Stimulated activated CD8-positive, alpha-beta memory T cell treated with anti-CD3 and anti-CD28 coated beads, Interleukin-12 subunit alpha, Interleukin-12 subunit beta, amount 100 ng/mL, for 1 hour (primary cell): ENCODE measurements around the gene SHH.
A peak's percentile ranks its signal among the peaks of the same experiment; 100 is the strongest.
"Not testable (repeated sequence)": the region's sequence is repeated elsewhere in the genome, so short reads cannot be mapped to it uniquely, and the experiment has no call there.

ENCODE experiments used
- DNase-seq: peaks from one replicate; pipeline ENCODE4 v3.0.0-alpha.2; 2020; ENCODE audit warnings: low read depth

The SHH gene

GRCh38 chr7:155819186-155819585 is 6.9 kb upstream of the SHH start:
- DNase-seq, result no peak

- no peak for DNase-seq
Observed at GRCh38 chr7:155818820-155819168, 6.5 kb upstream of the SHH start.

DNA sequence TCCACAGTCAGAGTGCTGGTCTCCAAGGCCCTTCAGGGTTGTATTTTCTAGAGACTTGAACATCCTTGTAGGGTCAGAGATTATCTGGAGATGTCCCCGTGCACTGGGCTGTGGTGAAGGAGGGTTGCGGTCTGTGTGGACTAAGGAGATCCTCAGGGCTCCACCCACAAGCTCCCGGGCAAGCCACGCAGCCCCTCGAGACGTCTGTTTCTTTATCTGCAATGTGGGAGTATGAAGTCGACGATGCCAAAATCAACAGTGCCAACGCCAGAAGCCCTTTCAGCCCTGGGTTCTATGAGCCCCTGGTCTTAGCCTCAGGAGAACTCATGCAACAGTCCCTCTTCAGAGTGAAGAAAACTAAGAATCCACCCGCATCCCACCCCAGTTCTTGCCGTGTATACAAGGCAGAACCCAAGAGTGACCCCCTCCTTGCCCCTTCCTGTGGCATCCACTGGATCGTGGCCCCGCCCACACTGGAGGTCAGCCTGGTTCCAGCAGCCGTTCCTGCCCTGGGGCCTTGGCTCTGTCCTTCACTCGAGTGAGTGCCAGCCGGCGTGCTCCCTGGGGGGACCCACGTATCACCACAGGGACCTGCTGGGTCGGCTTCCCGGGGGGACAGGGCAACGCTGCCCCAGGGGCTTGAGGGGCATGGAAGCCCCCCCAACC is 6.0 kb upstream of the SHH start:
- DNase-seq, result no peak

DNA sequence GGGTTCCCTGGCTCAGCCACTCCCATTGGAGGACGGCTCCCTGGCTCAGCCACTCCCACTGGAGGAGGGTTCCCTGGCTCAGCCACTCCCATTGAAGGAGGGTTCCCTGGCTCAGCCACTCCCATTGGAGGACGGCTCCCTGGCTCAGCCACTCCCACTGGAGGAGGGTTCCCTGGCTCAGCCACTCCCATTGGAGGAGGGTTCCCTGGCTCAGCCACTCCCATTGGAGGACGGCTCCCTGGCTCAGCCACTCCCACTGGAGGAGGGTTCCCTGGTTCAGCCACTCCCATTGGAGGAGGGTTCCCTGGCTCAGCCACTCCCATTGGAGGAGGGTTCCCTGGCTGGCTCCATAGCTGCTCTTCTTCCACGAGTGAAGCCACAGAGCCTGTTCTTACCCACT is 5.3 kb upstream of the SHH start:
- not testable (repeated sequence) for DNase-seq

GRCh38 chr7:155816996-155817395 is 4.7 kb upstream of the SHH start:
- DNase-seq, result no peak

- no peak for DNase-seq
Observed at GRCh38 chr7:155816192-155816508, 3.9 kb upstream of the SHH start.

GRCh38 chr7:155815332-155816191 is 3.3 kb upstream of the SHH start:
- peak; percentile 28 for DNase-seq

DNA sequence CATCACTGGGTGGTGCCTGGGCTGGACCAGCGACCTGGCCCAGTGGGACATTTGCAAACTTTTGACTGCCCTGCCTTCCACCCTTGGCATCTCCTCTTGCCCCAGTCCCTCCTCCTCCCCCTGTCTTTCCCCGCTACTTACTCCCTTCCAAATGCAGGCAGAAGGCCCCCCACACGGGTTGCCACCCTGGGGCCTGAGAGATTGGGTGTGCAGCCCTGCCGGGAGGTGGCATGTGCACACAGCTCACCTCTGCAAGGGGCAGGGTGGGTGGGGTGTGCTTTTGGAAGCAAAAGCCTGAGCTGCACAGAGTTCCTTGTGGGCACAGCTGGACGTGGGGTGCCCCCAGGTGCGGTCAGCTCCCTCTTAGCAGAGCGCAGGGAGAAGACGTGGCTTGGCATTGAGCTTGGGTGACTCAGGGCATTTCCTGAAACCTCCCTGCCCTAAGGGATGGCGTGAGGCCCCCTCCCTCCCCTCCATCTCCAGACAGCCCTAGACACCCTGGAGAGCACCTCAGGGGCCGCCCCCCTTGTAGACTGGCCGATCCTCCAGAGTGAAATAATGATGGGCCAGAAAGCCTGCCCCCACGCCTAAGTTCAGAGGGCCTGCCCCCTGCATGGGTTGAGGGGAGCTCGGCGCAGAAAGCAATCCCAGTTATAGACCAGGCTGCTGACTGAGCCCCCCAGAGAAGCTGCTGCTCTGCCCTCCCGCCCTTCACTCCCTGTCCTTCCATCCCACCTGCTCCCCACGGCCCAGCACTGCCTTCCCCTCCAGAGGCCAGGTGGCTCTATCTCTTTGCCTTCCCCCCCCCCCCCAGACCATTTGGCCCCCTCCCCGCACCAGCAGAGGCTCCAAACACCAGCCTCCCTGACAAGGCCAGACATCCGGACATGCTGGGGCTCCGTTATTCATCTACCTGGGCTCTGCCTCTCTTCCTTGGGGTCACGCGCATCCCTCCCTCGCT is 2.3 kb upstream of the SHH start:
- no peak for DNase-seq

DNA sequence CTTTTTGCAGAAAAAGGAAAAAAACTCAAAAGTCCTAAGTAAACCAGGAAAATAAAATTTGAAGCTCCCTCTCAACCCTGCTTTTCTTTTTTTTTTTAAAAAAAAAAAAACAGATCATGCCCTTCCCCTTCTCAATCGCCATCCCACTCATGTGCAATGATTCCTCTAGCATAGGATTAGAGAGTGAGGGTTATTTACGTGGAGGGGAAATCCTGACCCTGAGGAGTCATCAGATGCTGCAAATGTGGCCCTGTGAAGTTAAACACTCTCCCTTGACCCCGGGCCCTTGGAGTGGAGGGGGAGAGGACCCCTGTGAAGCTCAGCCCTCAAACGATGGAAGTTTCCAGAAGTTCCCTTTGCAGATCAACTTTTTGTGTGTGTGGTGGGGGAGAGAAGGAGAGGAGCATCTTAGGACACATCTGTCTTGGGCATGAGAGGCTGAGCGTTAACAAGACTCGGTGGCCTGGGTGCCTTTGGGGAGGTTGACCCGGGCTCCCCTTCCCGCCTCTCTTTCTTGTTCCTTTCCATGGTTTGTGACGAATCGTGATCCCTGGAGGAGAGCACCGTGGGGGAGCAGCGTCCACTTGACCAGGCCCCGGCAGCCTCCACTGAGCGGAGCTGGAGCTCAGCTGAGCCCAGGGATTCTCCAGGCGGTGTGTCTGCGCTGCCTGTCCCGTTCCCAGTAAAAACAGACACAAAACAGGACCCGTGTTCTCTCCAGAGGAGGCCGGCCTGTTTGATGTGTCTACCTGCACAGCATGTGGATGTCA is 1.5 kb upstream of the SHH start:
- DNase-seq, result no peak

DNA sequence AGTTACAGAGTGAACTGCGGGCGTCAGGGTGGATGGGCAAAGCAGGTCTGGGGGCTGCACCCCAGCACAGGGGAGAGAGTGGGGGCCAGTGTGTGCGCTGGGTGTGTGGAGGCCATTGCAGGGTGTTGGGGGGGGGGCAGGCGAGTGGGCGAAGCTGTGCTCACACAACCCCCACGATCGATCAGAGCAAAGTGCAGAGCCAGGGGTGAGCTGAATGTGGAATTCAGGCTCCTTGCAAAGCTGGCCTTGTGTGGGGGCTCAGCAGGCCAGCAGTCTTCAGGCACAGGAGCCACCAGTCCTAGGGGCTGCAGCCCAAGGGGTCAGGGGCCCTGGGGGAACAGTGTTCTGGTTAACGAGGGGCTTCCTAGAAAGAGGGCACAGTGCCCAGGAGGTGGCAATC is 862 bp upstream of the SHH start:
- DNase-seq, result no peak

DNA sequence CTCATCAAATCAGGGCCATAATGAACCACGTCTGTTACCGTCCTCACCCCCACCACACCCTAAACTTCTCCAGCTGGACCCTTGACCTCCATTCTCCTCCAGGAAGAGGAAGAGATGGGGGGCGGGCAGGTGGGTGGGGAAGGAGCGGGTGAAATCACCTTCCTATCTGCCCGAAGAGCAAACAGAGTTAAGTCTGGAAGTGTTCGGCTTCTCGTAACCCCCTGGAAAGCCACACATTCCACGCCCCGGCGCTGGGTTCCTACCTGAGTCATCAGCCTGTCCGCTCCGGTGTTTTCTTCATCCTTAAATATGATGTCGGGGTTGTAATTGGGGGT is 736 bp downstream of the SHH start:
- DNase-seq, result no peak

DNA sequence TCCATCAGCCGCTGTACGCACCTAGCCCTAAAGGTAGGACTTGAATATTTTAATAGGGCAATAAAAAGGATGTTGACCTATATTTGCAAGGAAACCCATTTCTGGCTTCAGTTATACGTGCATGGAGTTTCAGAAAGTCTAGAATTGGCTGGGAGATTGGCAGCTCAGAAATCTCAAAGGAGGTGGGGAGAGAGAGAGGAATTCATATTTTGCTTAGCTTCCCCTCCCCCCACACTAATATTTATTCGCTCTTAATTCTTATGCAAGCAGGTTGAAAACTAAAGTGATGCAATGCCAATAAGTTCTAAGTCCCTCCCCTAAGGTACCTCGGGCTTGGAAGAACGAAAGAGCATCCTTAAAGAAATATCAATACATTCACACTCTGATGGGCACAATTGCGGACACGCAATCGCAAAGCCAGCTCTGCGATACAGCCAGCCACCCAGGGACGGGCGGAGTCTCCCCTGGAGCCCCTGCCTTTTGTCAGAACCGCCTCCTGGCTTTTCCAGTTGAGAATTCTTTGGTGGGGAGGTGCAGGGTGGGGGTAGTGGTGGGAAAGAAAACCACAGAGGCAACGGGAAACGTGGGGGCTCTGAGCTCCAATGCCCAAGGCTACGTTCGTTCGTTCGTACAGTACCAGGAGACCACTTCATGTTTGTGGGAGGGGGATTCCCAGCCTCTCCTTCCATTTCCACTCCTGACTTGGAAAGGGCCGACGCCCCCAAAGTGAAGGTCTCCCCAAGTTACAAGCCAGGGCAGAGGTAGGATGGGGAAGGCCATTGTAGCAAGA is 1.3 kb downstream of the SHH start:
- no peak for DNase-seq

GRCh38 chr7:155809947-155810769 is 2.1 kb downstream of the SHH start:
- no peak for DNase-seq

GRCh38 chr7:155809332-155809946 is 2.8 kb downstream of the SHH start:
- no peak for DNase-seq

GRCh38 chr7:155808549-155809331 is 3.5 kb downstream of the SHH start:
- DNase-seq, result no peak

DNA sequence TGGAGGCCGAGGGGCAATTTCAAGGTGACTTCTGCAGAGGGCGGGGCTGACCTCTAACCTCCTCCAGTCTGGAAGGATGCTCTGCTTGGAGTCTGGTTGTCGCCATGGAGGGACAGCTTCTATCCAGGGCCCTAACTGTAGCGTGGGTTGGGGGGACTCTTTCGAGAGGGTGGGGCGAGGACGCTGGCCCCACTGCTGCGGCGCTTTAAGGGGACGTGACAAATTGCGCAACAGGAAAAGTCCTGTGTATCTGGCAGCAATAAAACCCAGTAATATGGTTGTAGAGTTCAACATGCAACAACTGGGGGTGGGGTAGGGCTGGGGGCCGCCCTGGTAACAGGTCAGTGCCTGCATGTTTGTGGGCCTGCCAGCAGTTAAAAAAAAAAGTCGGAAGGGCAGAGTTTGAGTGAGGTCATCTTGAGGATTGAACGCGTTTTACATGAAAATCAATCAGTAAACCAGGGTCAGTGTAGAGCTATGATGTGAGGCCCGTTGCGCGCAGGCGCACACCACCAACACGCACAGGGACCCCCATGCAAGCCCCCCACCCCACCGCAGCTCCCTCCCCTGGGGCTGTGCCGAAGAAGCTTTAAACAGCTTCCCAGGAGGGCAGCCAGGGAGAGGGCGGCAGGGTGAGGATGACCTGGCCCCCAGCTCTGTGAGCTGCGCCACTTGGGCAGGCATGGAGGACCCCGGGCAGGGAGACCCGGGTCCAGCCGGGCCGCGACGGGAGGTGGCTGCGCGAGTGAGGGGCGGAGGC is 4.3 kb downstream of the SHH start:
- DNase-seq, result no peak

DNA sequence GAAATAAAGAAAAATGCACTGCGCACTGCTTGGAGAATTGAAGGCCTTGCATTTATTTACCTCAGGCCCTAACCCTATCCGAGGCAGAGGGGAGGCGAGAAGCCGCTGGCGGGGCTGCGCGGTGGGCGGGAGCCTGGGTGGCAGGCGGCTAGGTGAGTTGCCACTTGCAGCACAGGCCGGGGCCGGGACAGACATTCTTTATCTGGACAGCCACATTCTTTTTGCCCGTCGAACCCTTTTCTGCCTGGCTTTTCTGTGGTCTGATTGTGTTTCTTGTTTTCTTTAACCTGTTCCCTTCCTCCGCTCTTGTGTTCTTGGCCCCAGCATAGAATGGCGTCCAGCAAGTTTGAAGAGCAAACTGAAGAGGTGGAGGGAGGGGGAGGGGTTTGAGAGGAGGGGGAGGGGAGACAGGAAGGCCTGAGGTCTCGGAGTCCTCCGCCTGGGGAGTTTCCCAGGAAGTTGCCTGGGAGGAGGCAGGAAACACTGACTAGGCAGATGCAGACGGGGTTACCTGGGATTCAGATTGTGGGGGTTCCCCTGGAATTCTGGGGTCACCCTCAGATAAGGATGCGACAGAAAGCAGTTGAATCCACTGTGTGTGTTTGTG is 5.1 kb downstream of the SHH start:
- DNase-seq, result no peak
